DOHH2 (cell line): ENCODE results near the gene CAPN12.

ENCODE experiments used
- EZH2phosphoT487 ChIP-seq: fragments of 200-600 bp; sonication (generic); IDR thresholded peaks from 2 replicates; pipeline ENCODE4 v1.6.1; 2017; ENCODE audit warnings: borderline replicate concordance, mild to moderate bottlenecking, antibody characterized with exemption, low read length, moderate library complexity, mixed read lengths
- TF ChIP-seq, protein P1 (sequence below): fragments of 200-600 bp; sonication (generic); IDR thresholded peaks from one replicate; pipeline ENCODE4 v1.5.1; 2014; ENCODE audit warnings: antibody characterized with exemption, mild to moderate bottlenecking, low read depth, low read length; ENCODE audit not compliant: poor library complexity, severe bottlenecking

DNA sequence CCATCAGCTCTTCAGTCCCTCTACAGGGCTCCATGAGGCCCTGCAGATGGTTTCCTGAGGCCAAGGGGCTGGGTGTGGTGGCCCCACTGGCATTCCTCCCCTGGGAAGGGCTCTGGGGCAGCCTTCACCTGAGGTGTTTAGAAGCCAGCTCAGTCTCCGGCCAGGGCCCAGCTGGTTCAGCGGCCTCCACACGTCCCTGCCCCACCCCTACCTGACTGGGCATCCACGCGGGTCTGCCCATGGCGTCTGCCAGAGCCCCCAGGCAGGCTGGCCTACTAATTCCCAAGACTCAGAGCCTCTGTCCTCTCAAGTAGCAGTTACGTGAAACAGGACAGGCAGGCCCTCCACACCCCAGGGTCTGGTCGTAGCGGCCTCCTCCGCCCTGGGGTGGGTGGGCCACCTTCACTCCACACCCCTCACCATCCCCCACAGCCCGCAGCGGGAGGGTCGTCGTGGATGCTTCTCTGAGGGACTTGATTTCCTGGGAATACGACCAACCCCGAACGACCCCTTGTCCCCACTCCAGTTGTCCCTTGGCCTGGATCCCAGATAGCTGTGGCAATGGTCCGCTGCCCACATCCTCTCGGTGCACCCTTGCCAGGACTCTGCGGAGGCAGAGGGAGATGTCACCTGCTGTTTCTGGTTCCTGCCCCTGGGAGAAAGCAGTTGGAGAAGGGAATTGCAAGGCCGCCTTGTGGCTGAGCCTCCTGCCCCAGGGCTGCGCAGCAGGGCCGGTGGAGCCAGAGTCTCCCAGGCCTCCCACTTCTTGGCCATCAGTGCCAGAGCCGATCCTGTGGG is 24.3 kb downstream of the CAPN12 start:
- TF ChIP-seq, protein P1, sequence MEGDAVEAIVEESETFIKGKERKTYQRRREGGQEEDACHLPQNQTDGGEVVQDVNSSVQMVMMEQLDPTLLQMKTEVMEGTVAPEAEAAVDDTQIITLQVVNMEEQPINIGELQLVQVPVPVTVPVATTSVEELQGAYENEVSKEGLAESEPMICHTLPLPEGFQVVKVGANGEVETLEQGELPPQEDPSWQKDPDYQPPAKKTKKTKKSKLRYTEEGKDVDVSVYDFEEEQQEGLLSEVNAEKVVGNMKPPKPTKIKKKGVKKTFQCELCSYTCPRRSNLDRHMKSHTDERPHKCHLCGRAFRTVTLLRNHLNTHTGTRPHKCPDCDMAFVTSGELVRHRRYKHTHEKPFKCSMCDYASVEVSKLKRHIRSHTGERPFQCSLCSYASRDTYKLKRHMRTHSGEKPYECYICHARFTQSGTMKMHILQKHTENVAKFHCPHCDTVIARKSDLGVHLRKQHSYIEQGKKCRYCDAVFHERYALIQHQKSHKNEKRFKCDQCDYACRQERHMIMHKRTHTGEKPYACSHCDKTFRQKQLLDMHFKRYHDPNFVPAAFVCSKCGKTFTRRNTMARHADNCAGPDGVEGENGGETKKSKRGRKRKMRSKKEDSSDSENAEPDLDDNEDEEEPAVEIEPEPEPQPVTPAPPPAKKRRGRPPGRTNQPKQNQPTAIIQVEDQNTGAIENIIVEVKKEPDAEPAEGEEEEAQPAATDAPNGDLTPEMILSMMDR = no peak
- no peak for TF ChIP-seq EZH2phosphoT487
